Erythroblast (primary cell): ENCODE results near the gene GCK.

Experiments
- DNase-seq, 2 experiments: peaks; one replicate each; lab custom pipeline; 2025; lab: John Stamatoyannopoulos, UW
- GATA1 ChIP-seq: IDR thresholded peaks from 2 replicates; pipeline ENCODE4 v1.6.1; 2011; ENCODE audit warnings: low read depth, mild to moderate bottlenecking, control low read depth, low read length, moderate library complexity
- POLR2A ChIP-seq: IDR thresholded peaks from 2 replicates; pipeline ENCODE4 v1.6.1; 2011; ENCODE audit warnings: mild to moderate bottlenecking, low read length

Gene GCK

GRCh38 chr7:44148961-44149536, 40.2 kb downstream of the GCK start:
- DNase-seq: no peak
- TF ChIP-seq GATA1 (no peak), POLR2A (no peak)

GRCh38 chr7:44148166-44148565, 41.1 kb downstream of the GCK start:
- TF ChIP-seq POLR2A: no peak
- no peak for TF ChIP-seq GATA1

GRCh38 chr7:44147026-44147991, 41.9 kb downstream of the GCK start:
- TF ChIP-seq POLR2A: no peak
- no peak for TF ChIP-seq GATA1
- no peak for DNase-seq

More at GRCh38 chr7:44148166-44148565, 41.1 kb downstream of the GCK start:
- DNase-seq: no peak

- no peak for TF ChIP-seq POLR2A
- TF ChIP-seq GATA1: no peak
- peak; percentile 41 to 47 for DNase-seq
Observed at GRCh38 chr7:44145969-44146911, 43.0 kb downstream of the GCK start.

GRCh38 chr7:44145479-44145968, 43.7 kb downstream of the GCK start:
- DNase-seq: no peak
- TF ChIP-seq POLR2A (no peak), GATA1 (no peak)

GRCh38 chr7:44144968-44145478, 44.2 kb downstream of the GCK start:
- DNase-seq: no peak
- TF ChIP-seq GATA1 (no peak), POLR2A (no peak)

- DNase-seq: no peak
- TF ChIP-seq GATA1 (no peak), POLR2A (no peak)
Observed at GRCh38 chr7:44144426-44144967, 44.7 kb downstream of the GCK start.

- TF ChIP-seq POLR2A (no peak), GATA1 (no peak)
- no peak for DNase-seq
Observed at GRCh38 chr7:44143646-44144250, 45.5 kb downstream of the GCK start.

- no peak for TF ChIP-seq GATA1
- TF ChIP-seq POLR2A: no peak
- DNase-seq: no peak
Observed at GRCh38 chr7:44142028-44142427, 47.2 kb downstream of the GCK start.

GRCh38 chr7:44141221-44141850, 47.9 kb downstream of the GCK start, which contains the start of gene MYL7:
Gene MYL7, minus strand, starts transcription at chr7:44141332. Its CDS starts 27 bp downstream, at chr7:44141305.
- TF ChIP-seq POLR2A (no peak), GATA1 (no peak)
- DNase-seq: no peak

GRCh38 chr7:44140341-44140740, 48.9 kb downstream of the GCK start:
- no peak for TF ChIP-seq GATA1
- no peak for TF ChIP-seq POLR2A
- DNase-seq: no peak

- no peak for TF ChIP-seq POLR2A
- no peak for TF ChIP-seq GATA1
- DNase-seq: no peak
Observed at GRCh38 chr7:44139311-44140010, 49.8 kb downstream of the GCK start.
